ENCODE data around the gene KCNH6.

KCNH6 gene

GRCh38 chr17:63483038-63483437 is 40.1 kb upstream of the KCNH6 start:
- H3K27ac ChIP-seq (ENCODE audit: poor library complexity, severe bottlenecking) = no peak overlapping the region
- DNase-seq (ENCODE audit: low spot score) = no peak
- no peaks in the 10 kb centered on the region for H3K27me3 ChIP-seq (ENCODE audit: insufficient read depth, poor library complexity, severe bottlenecking)
- TF ChIP-seq, protein P1, sequence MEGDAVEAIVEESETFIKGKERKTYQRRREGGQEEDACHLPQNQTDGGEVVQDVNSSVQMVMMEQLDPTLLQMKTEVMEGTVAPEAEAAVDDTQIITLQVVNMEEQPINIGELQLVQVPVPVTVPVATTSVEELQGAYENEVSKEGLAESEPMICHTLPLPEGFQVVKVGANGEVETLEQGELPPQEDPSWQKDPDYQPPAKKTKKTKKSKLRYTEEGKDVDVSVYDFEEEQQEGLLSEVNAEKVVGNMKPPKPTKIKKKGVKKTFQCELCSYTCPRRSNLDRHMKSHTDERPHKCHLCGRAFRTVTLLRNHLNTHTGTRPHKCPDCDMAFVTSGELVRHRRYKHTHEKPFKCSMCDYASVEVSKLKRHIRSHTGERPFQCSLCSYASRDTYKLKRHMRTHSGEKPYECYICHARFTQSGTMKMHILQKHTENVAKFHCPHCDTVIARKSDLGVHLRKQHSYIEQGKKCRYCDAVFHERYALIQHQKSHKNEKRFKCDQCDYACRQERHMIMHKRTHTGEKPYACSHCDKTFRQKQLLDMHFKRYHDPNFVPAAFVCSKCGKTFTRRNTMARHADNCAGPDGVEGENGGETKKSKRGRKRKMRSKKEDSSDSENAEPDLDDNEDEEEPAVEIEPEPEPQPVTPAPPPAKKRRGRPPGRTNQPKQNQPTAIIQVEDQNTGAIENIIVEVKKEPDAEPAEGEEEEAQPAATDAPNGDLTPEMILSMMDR (IDR thresholded peaks at IDR 0.05; ENCODE audit: poor library complexity, severe bottlenecking) = no peak
- H3K4me1 ChIP-seq (ENCODE audit: insufficient read depth, poor library complexity, severe bottlenecking) = no peaks in the 10 kb centered on the region
- no peaks in the 10 kb centered on the region for H3K36me3 ChIP-seq (ENCODE audit: low read depth)
- H3K4me3 ChIP-seq (ENCODE audit: severe bottlenecking) = no peak overlapping the region
- no peak for ATAC-seq (ENCODE audit: low read depth)
- no peaks in the 10 kb centered on the region for H3K9me3 ChIP-seq (ENCODE audit: severe bottlenecking)

GRCh38 chr17:63483655-63484575 is 39.2 kb upstream of the KCNH6 start:
- DNase-seq (ENCODE audit: low spot score) = no peak
- H3K27ac ChIP-seq (ENCODE audit: poor library complexity, severe bottlenecking) = no peak overlapping the region
- H3K4me1 ChIP-seq (ENCODE audit: insufficient read depth, poor library complexity, severe bottlenecking) = no peaks in the 10 kb centered on the region
- no peaks in the 10 kb centered on the region for H3K9me3 ChIP-seq (ENCODE audit: severe bottlenecking)
- TF ChIP-seq, protein P1 (IDR thresholded peaks at IDR 0.05; ENCODE audit: poor library complexity, severe bottlenecking) = no peak
- H3K27me3 ChIP-seq (ENCODE audit: insufficient read depth, poor library complexity, severe bottlenecking) = no peaks in the 10 kb centered on the region
- no peak overlapping the region for H3K4me3 ChIP-seq (ENCODE audit: severe bottlenecking)
- ATAC-seq (ENCODE audit: low read depth) = no peak
- H3K36me3 ChIP-seq (ENCODE audit: low read depth) = no peaks in the 10 kb centered on the region

DNA sequence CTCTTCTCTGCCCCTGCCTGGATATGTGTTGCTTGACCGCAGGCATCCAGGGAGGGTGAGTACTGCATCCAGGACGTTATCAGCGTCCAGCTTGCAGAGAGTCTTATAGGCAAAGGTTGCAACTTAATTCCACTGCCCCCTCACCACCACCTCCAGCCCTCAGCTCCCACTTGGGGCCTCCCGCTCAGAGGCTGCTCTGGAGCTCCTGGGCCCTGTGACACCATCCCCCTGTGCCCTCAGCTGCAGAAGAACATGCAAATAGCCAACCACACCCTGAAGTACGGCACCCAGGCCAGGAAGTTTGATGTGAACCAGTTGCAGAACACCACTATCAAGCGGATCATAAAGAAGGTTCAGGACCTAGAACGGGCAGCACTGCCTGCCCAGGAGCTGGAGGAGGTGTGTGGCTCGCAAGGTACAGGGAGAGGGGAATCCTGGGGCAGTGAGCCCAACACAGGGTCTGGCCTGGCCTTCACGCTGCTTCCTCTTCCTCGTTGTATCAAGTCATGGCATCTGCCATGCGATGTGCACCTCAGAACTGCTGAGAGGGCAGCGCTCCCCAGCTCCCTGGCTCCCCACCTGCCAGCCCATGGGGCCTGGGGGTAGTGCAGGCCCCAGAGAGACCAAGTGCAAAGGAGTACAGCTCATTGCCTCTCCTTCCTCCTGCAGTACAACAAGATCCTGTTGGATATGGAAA is 36.7 kb upstream of the KCNH6 start:
- no peak overlapping the region for H3K27ac ChIP-seq (ENCODE audit: poor library complexity, severe bottlenecking)
- no peak overlapping the region for H3K4me3 ChIP-seq (ENCODE audit: severe bottlenecking)
- H3K9me3 ChIP-seq (ENCODE audit: severe bottlenecking) = no peaks in the 10 kb centered on the region
- H3K27me3 ChIP-seq (ENCODE audit: insufficient read depth, poor library complexity, severe bottlenecking) = no peaks in the 10 kb centered on the region
- TF ChIP-seq, protein P1 (IDR thresholded peaks at IDR 0.05; ENCODE audit: poor library complexity, severe bottlenecking) = no peak
- no peaks in the 10 kb centered on the region for H3K36me3 ChIP-seq (ENCODE audit: low read depth)
- ATAC-seq (ENCODE audit: low read depth) (no peak), DNase-seq (ENCODE audit: low spot score) (no peak)
- no peaks in the 10 kb centered on the region for H3K4me1 ChIP-seq (ENCODE audit: insufficient read depth, poor library complexity, severe bottlenecking)

DNA sequence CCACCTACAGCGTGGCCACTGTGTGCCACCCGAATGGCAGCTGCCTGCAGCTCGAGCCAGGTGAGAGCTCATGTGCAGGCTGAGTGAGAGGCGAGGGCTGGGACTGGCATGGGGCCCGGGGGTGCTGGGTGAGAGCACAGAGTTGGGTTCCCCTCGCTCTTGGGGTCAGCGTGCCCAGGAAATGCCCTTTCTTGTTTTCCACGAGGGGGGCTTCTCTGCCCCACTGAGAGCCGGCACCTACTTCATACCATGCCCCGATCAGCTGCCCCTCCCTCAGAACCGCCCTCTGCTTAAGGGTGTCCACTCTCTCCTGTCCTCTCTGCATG is 36.2 kb upstream of the KCNH6 start:
- Histone ChIP-seq H3K9me3 (ENCODE audit: severe bottlenecking) (no peaks in the 10 kb centered on the region), H3K4me3 (ENCODE audit: severe bottlenecking) (no peak overlapping the region), H3K27ac (ENCODE audit: poor library complexity, severe bottlenecking) (no peak overlapping the region), H3K36me3 (ENCODE audit: low read depth) (no peaks in the 10 kb centered on the region), H3K27me3 (ENCODE audit: insufficient read depth, poor library complexity, severe bottlenecking) (no peaks in the 10 kb centered on the region), H3K4me1 (ENCODE audit: insufficient read depth, poor library complexity, severe bottlenecking) (no peaks in the 10 kb centered on the region)
- TF ChIP-seq, protein P1 (IDR thresholded peaks at IDR 0.05; ENCODE audit: poor library complexity, severe bottlenecking) = no peak
- ATAC-seq (ENCODE audit: low read depth) (no peak), DNase-seq (ENCODE audit: low spot score) (no peak)
